ENCODE results near the gene C13orf46.
"Not testable (repeated sequence)": the region's sequence is repeated elsewhere in the genome, so short reads cannot be mapped to it uniquely, and the experiment has no call there.

The C13orf46 gene

GRCh38 chr13:113973218-113974164 is at the start of gene C13orf46:
Gene C13orf46 (minus strand): TSS chr13:113974076. CDS start chr13:113973997, 79 bp downstream.
- no peak for DNase-seq

- no peak for DNase-seq
Observed at GRCh38 chr13:114022876-114023275, 49.0 kb upstream of the C13orf46 start.

- DNase-seq: no peak
Observed at GRCh38 chr13:114022309-114022669, 48.4 kb upstream of the C13orf46 start.

- no peak for DNase-seq
Observed at GRCh38 chr13:114021464-114022308, 47.8 kb upstream of the C13orf46 start.

- DNase-seq: no peak
Observed at GRCh38 chr13:114020750-114021463, 47.0 kb upstream of the C13orf46 start.

- not testable (repeated sequence) for DNase-seq
Observed at GRCh38 chr13:114020134-114020533, 46.3 kb upstream of the C13orf46 start.

GRCh38 chr13:114019367-114019766 is 45.5 kb upstream of the C13orf46 start:
- peak; percentile 49 for DNase-seq

GRCh38 chr13:114018461-114019055 is 44.7 kb upstream of the C13orf46 start:
- no peak for DNase-seq

GRCh38 chr13:114017966-114018365 is 44.1 kb upstream of the C13orf46 start:
- no peak for DNase-seq

- DNase-seq: no peak
Observed at GRCh38 chr13:114017028-114017630, 43.3 kb upstream of the C13orf46 start.

- no peak for DNase-seq
Observed at GRCh38 chr13:114016321-114017027, 42.6 kb upstream of the C13orf46 start.

- DNase-seq: no peak
Observed at GRCh38 chr13:114015969-114016295, 42.1 kb upstream of the C13orf46 start.

GRCh38 chr13:114015111-114015968 is 41.5 kb upstream of the C13orf46 start:
- no peak for DNase-seq

- no peak for DNase-seq
Observed at GRCh38 chr13:114013952-114014629, 40.2 kb upstream of the C13orf46 start.

GRCh38 chr13:114013336-114013735 is 39.5 kb upstream of the C13orf46 start:
- no peak for DNase-seq

GRCh38 chr13:114012921-114013320 is 39.0 kb upstream of the C13orf46 start:
- no peak for DNase-seq

- no peak for DNase-seq
Observed at GRCh38 chr13:114012141-114012540, 38.3 kb upstream of the C13orf46 start.

GRCh38 chr13:114011226-114011625 is 37.4 kb upstream of the C13orf46 start:
- DNase-seq: no peak

GRCh38 chr13:114010401-114011101 is 36.7 kb upstream of the C13orf46 start:
- no peak for DNase-seq
